ENCODE measurements around the gene NDUFB10.
A peak's percentile ranks its signal among the peaks of the same experiment; 100 is the strongest.

NDUFB10 gene

DNA sequence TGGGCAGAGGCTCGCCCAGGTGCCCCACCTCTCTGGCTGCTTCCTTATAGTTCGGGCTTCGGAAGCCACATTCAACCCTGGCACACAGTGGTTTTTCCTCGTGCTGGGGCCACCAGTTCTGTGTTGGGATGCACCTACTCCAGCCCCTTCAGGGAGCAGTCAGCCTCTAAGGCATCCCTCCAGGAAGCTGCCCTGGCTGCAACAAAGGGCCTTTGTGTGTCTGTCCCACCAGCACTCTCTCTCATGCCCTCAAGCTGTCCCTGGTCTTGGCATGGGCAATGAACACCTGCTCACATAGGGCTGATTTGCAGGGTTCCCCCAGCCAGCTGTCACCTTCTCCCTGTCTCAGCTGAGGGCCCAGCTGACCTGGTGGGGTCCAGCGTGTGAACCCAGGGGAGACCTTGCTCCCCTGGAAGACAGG is 22.7 kb downstream of the NDUFB10 start:
- no peak overlapping the region for H3K9ac ChIP-seq (ENCODE audit: low read length)
- no peak overlapping the region for H3K27ac ChIP-seq (ENCODE audit: low read depth, low read length, poor library complexity, severe bottlenecking)
- H2AFZ ChIP-seq (ENCODE audit: low read length), result no peak overlapping the region
- no peaks in the 10 kb centered on the region for H3F3A ChIP-seq (ENCODE audit: insufficient read depth, low read length)
- no peak overlapping the region for H3K4me3 ChIP-seq (ENCODE audit: low read depth, low read length, poor library complexity, severe bottlenecking)
- H3K79me2 ChIP-seq (ENCODE audit: insufficient read depth, low read length), result no peaks in the 10 kb centered on the region
- H3K4me1 ChIP-seq (ENCODE audit: insufficient read depth, low read length, severe bottlenecking), result peaks cover 22% of the 10 kb centered on the region
- TF ChIP-seq EZH2 (IDR thresholded peaks at IDR 0.05; ENCODE audit: borderline replicate concordance, low read length), result no peak
- TF ChIP-seq, protein P1, sequence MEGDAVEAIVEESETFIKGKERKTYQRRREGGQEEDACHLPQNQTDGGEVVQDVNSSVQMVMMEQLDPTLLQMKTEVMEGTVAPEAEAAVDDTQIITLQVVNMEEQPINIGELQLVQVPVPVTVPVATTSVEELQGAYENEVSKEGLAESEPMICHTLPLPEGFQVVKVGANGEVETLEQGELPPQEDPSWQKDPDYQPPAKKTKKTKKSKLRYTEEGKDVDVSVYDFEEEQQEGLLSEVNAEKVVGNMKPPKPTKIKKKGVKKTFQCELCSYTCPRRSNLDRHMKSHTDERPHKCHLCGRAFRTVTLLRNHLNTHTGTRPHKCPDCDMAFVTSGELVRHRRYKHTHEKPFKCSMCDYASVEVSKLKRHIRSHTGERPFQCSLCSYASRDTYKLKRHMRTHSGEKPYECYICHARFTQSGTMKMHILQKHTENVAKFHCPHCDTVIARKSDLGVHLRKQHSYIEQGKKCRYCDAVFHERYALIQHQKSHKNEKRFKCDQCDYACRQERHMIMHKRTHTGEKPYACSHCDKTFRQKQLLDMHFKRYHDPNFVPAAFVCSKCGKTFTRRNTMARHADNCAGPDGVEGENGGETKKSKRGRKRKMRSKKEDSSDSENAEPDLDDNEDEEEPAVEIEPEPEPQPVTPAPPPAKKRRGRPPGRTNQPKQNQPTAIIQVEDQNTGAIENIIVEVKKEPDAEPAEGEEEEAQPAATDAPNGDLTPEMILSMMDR (IDR thresholded peaks at IDR 0.05; ENCODE audit: low read length), result no peak
- H3K4me2 ChIP-seq (ENCODE audit: low read length), result no peak overlapping the region
- no peaks in the 10 kb centered on the region for H4K20me1 ChIP-seq (ENCODE audit: insufficient read depth, low read length)
- H3K9me2 ChIP-seq (ENCODE audit: low read depth, low read length), result no peaks in the 10 kb centered on the region
- H3K36me3 ChIP-seq (ENCODE audit: insufficient read depth, low read length), result peaks cover 32% of the 10 kb centered on the region
- H3K9me3 ChIP-seq (ENCODE audit: low read length), result no peaks in the 10 kb centered on the region
- H3K27me3 ChIP-seq (ENCODE audit: insufficient read depth, low read length), result no peaks in the 10 kb centered on the region; the same call in 1 of the 2 replicates

- H3K27ac ChIP-seq (ENCODE audit: low read depth, low read length, poor library complexity, severe bottlenecking), result no peak overlapping the region
- TF ChIP-seq EZH2 (IDR thresholded peaks at IDR 0.05; ENCODE audit: borderline replicate concordance, low read length), result no peak
- TF ChIP-seq, protein P1 (IDR thresholded peaks at IDR 0.05; ENCODE audit: low read length), result no peak
- peaks cover 22% of the 10 kb centered on the region for H3K36me3 ChIP-seq (ENCODE audit: insufficient read depth, low read length)
- no peaks in the 10 kb centered on the region; the same call in 1 of the 2 replicates for H3K27me3 ChIP-seq (ENCODE audit: insufficient read depth, low read length)
- H3K9me3 ChIP-seq (ENCODE audit: low read length), result no peaks in the 10 kb centered on the region
- no peak overlapping the region for H2AFZ ChIP-seq (ENCODE audit: low read length)
- no peaks in the 10 kb centered on the region for H3K79me2 ChIP-seq (ENCODE audit: insufficient read depth, low read length)
- no peaks in the 10 kb centered on the region for H3K9me2 ChIP-seq (ENCODE audit: low read depth, low read length)
- H3K4me3 ChIP-seq (ENCODE audit: low read depth, low read length, poor library complexity, severe bottlenecking), result peak overlapping the region; percentile 66
- H3K4me1 ChIP-seq (ENCODE audit: insufficient read depth, low read length, severe bottlenecking), result peaks cover 22% of the 10 kb centered on the region
- H4K20me1 ChIP-seq (ENCODE audit: insufficient read depth, low read length), result no peaks in the 10 kb centered on the region
- no peaks in the 10 kb centered on the region for H3F3A ChIP-seq (ENCODE audit: insufficient read depth, low read length)
- H3K4me2 ChIP-seq (ENCODE audit: low read length), result peak overlapping the region; percentile 87
- H3K9ac ChIP-seq (ENCODE audit: low read length), result no peak overlapping the region
Observed at GRCh38 chr16:1982991-1983543, 23.7 kb downstream of the NDUFB10 start.

GRCh38 chr16:1983544-1984346 is 24.4 kb downstream of the NDUFB10 start, which contains the start of gene GFER:
TSS of gene GFER (plus strand) at chr16:1984193. CDS start at chr16:1984219, 26 bp downstream.
- Histone ChIP-seq H3K4me3 (ENCODE audit: low read depth, low read length, poor library complexity, severe bottlenecking) (peak within 1 kb of the TSS; percentile 66), H3K4me2 (ENCODE audit: low read length) (peak within 1 kb of the TSS; percentile 87), H3K27ac (ENCODE audit: low read depth, low read length, poor library complexity, severe bottlenecking) (no peak within 1 kb of the TSS), H3K79me2 (ENCODE audit: insufficient read depth, low read length) (no peaks in the 10 kb centered on the region), H3K27me3 (ENCODE audit: insufficient read depth, low read length) (no peaks in the 10 kb centered on the region; the same call in 1 of the 2 replicates), H3K9me3 (ENCODE audit: low read length) (no peaks in the 10 kb centered on the region), H3K36me3 (ENCODE audit: insufficient read depth, low read length) (peaks cover 15% of the 10 kb centered on the region), H2AFZ (ENCODE audit: low read length) (no peak within 1 kb of the TSS), H4K20me1 (ENCODE audit: insufficient read depth, low read length) (no peaks in the 10 kb centered on the region), H3K9ac (ENCODE audit: low read length) (peak within 1 kb of the TSS; percentile 66), H3K4me1 (ENCODE audit: insufficient read depth, low read length, severe bottlenecking) (peaks cover 22% of the 10 kb centered on the region), H3K9me2 (ENCODE audit: low read depth, low read length) (no peaks in the 10 kb centered on the region), H3F3A (ENCODE audit: insufficient read depth, low read length) (no peaks in the 10 kb centered on the region)
- no peak for TF ChIP-seq EZH2 (IDR thresholded peaks at IDR 0.05; ENCODE audit: borderline replicate concordance, low read length)
- TF ChIP-seq, protein P1 (IDR thresholded peaks at IDR 0.05; ENCODE audit: low read length), result peak; percentile 33; the same call in 1 of the 2 replicates
